ENCODE measurements around the gene PCBP3.

DNA sequence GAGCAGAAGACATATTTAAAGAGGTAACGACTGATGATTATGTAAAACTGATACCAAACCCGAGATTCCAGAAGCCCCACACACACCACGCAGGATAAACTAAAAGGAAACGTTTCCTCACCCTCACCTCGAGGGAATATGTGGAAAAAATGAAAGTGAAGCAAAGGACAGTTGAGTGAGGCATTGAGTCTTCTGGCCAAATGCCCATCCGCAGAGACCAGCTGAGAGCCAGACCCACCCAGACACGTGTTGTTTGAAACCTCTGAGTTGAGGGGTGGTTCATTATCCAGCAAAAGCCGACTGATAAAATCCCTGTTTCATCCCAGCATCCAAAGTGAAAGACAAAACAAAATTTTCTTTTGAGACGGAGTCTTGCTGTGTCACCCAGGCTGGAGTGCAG is 29.6 kb upstream of the PCBP3 start:
- TF ChIP-seq, protein P1, sequence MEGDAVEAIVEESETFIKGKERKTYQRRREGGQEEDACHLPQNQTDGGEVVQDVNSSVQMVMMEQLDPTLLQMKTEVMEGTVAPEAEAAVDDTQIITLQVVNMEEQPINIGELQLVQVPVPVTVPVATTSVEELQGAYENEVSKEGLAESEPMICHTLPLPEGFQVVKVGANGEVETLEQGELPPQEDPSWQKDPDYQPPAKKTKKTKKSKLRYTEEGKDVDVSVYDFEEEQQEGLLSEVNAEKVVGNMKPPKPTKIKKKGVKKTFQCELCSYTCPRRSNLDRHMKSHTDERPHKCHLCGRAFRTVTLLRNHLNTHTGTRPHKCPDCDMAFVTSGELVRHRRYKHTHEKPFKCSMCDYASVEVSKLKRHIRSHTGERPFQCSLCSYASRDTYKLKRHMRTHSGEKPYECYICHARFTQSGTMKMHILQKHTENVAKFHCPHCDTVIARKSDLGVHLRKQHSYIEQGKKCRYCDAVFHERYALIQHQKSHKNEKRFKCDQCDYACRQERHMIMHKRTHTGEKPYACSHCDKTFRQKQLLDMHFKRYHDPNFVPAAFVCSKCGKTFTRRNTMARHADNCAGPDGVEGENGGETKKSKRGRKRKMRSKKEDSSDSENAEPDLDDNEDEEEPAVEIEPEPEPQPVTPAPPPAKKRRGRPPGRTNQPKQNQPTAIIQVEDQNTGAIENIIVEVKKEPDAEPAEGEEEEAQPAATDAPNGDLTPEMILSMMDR (IDR thresholded peaks at IDR 0.05 in 2 of 3, conservative IDR thresholded peaks at IDR 0.05 in 1 of 3; ENCODE audit: control insufficient read depth in 2 of 3, extremely low read depth in 1 of 3, insufficient read depth in 1 of 3, low read depth in 3 of 3, low read length in 3 of 3) = no peak
- no peak for TF ChIP-seq ATF7 (IDR thresholded peaks at IDR 0.05; ENCODE audit: low read depth)

Data from GM12878 (cell line).